CD4-positive, alpha-beta T cell treated with Interleukin-21 for 1 hour (primary cell): Measurements from ENCODE around the gene DHRS2.
"Not testable (repeated sequence)": the region's sequence is repeated elsewhere in the genome, so short reads cannot be mapped to it uniquely, and the experiment has no call there.

ENCODE experiments used
- DNase-seq: peaks from one replicate; pipeline ENCODE4 v3.0.0-alpha.2; 2020

The DHRS2 gene

DNA sequence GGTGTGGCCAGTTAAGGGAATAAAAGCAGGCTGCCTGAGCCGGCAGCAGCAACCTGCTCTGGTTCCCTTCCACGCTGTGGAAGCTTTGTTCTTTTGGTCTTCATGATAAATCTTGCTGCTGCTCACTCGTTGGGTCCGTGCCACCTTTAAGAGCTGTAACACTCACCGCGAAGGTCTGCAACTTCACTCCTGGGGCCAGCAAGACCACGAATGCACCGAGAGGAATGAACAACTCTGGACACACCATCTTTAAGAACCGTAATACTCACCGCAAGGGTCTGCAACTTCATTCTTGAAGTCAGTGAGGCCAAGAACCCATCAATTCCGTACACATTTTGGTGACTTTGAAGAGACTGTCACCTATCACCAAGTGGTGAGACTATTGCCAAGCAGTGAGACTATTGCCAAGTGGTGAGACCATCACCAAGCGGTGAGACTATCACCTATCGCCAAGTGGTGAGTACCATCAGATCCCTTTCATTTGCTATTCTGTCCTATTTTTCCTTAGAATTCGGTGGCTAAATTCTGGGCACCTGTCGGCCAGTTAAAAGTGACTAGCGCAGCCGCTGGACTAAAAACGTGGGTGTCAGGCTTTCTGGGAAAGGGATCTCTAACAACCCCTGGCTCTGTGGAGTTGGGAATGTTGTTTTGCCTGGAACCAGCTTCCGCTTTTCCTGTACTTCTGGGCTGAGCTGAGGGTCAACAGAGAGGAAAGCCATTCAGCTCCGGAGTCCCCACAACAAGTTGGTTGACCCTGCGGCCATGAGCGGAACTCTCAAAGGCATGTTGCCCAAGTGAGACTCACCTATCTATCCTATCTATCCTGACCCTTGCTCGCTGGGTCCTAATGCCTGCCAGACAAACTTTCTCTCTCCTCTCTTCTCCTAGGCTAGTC, at the start of gene DHRS2:
Gene DHRS2, plus strand, starts transcription at position 48 of the 895 bp plus-strand sequence. CDS start 2,501 bp downstream, outside the sequence.
- no peak for DNase-seq

- peak; percentile 83 for DNase-seq
These were observed 47.1 kb upstream of the DHRS2 start for GRCh38 chr14:23588884-23589598.

DNA sequence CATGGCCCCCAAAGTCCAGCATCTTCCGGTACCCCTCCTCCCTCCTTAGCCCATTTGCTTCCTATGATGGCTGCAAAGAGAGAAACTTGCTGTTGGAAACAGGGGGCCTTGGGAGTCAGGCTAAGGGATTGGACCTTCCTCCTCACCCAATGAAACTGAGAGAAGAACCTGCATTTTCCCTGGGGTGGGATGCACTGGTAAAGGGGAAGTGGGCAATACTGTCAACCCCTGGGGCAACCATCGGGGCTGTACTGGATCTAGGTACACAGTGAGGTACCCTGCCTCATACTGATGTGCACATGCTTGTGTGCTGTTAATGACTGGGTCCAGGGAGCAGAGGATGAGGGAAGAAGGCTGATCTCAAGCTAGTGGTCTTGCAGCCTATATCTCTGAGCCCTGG, 46.6 kb upstream of the DHRS2 start:
- DNase-seq: no peak

DNA sequence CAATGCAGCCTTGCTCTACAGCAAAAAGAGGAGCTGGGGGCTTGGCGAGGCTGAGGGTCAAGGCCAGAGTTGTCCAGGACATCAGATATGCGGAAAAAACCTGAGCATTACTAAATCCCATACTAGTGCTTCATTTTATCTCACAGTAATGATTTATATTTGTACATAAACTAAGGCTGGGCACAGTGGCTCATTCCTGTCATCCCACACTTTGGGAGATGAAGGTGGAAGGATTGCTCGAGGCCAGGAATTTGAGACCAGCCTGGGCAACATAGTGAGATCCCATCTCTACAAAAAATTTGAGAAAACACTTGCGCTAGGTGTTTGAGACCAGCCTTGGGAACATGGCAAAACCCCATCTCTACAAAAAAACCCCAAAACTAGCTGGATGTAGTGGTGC, 46.0 kb upstream of the DHRS2 start:
- DNase-seq: no peak

- not testable (repeated sequence) for DNase-seq
These were observed 42.0 kb upstream of the DHRS2 start for GRCh38 chr14:23594191-23594590.

DNA sequence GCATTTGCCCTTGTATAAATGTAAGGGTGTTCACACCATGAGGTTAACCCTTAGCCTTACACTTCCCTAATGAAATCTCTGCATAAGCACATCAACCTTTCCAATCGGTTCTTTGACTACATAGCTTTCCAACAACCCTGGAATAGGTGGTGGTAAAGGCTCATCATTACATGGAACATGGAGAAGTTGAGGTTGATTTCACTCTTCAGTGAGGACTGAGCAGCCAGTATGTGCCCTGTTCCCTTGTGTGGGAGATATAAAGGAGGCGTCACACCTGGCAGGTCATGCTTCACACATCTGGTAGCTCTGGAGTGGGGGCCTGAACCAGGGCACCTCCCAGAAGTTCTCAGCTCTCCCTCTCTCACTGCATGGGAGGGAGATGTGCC, 35.8 kb upstream of the DHRS2 start:
- no peak for DNase-seq

GRCh38 chr14:23600806-23601205, 35.4 kb upstream of the DHRS2 start:
- DNase-seq: no peak

DNA sequence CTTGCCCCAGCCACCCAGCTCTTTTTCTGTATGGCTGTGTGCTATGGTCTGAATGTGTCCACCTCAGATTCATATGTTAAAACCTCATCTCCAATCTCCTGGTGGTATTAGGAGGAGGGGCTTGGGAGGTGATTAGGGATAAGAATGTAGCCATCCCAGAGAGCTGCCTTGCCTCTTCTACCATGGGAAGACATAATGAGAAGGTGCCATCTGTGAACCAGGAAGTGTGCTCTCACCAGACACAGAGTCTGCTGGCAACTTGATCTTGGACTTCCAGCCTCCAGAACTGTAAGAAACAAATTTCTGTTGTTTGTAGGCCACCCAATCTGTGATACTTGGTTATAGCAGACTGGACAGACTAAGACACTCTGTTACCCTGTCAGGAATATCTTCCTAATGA, 34.7 kb upstream of the DHRS2 start:
- DNase-seq: no peak

GRCh38 chr14:23601845-23602180, 34.4 kb upstream of the DHRS2 start:
- no peak for DNase-seq

GRCh38 chr14:23602181-23603095, 33.7 kb upstream of the DHRS2 start:
- DNase-seq: no peak

DNA sequence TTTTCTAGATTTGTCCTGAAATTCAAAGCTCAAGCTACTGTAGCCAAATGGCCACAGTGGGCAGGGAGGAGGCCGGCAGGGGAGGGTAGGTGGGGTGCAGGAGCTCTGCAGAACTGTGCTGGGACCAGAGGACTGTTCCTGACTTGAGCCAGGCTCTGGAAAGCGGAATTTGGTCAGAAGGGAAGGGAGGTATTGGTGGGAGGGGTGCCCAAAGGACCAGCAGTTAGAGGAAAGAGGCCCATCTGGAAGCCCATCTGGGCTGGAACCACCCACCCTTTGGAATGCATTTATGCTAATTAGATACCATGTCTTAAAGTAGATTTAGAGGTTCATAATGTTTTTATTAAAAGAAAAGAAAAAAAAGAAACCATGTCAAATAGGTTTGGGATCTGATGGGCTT, 33.1 kb upstream of the DHRS2 start:
- DNase-seq: no peak

DNA sequence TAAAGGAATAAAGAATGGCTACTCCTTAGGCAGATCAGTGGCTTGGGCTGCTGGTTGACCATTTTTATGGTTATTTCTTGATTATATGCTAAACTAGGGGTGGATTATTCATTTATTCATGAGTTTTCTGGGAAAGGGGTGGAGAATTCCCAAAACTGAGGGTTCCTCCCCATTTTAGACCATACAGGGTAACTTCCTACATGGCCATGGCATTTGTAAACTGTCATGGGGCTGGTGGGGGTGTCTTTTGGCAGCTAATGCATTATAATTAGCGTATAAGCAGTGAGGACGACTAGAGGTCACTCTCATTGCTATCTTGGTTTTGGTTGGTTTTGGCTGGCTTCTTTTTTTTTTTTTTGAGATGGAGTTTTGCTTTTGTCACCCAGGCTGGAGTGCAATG, 32.0 kb upstream of the DHRS2 start:
- no peak for DNase-seq

- DNase-seq: no peak
These were observed 31.4 kb upstream of the DHRS2 start for GRCh38 chr14:23604675-23605170.

DNA sequence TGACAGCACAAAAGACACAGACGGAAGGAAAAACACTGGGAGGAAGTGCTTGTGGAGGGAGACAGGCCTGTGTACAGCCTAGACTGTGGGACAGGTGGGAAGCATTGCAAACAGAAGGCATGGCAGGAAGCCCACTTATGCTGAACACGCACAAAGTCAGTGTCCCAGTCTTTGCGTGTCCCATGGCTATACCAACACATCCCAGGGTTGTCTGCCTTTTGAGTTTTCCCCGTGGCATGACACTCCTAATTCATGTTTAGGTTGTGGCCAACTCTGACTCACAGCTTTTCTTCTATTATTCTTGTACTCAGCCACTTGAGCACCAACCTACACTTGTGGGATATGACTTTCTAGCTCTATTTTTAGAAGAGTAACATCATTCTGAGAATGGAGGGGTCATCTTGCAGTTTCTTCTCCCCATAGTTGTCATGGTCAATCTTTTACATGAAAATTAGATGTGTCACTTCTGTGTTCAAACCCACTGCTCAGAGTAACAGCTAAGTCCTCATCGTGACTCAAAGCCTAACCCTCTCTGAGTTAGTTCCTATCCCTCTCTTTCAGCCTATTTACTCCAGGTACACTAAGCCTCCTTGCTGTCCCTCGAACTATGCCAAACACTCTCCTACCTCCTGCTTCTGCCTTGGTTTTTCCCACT, 30.1 kb upstream of the DHRS2 start:
- no peak for DNase-seq

DNA sequence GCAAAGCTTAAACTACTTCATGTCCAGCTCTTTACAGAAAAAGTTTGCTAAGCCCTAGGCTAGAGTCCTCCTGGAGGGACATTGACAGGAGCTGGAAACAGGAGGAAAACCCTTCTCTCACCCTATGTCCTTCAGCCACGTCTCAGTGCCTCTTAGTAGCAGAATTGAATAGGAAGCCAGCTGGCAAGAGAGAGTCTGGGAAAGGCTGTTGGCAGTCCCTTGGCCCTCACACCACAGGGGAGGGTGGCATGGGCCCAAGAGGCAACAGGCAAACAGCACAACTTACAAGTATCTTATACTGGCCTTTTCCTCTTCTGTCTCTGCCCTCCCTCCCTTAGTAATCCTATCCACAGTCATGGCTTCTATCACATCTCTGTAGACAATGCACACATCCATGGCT, 27.7 kb upstream of the DHRS2 start:
- DNase-seq: no peak

DNA sequence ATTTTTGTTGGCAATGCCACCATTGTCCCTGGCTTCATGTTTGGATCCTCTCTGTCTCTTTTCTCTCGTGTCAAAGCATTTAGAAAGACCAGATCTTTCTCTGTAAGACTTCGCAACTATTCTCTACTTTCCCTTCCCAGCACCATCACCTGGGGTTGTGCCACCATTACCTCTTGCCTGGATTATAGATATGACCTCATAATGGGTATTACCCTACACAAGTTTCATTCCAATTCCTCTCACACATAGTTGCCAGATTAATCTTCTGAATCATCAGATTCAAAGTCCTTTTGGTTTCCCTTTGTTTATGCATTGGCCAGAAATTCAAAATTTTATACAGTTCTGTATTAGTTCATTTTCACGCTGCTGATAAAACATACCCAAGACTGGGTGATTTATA, 27.2 kb upstream of the DHRS2 start:
- no peak for DNase-seq

DNA sequence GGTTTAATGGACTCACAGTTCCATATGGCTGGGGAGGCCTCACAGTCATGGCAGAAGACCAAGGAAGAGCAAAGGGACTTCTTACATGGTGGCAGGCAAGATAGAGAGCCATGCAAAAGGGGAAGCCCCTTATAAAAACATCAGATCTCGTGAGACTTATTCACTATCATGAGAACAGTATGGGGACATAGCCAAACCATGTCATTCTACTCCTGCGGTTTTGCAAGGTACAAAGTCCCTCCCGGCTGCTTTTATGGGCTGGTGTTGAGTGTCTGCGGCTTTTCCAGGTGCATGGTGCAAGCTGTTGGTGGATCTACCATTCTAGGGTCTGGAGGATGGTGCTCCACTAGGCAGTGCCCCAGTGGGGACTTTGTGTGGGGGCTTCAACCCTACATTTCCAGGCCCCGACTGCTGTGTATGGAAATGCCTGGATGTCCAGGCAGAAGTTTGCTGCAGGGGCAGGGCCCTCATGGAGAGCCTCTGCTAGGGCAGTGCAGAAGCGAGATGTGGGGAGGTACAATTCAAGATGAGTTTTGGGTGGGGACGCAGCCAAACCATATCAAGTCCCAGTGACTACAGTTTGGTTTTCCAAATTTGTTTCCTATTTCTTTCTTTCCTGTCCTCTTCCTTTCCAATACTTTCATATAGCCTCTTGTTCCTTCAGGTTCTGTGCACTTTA, 26.6 kb upstream of the DHRS2 start:
- DNase-seq: not testable (repeated sequence)

GRCh38 chr14:23610090-23610814, 25.9 kb upstream of the DHRS2 start:
- DNase-seq: peak; percentile 37

DNA sequence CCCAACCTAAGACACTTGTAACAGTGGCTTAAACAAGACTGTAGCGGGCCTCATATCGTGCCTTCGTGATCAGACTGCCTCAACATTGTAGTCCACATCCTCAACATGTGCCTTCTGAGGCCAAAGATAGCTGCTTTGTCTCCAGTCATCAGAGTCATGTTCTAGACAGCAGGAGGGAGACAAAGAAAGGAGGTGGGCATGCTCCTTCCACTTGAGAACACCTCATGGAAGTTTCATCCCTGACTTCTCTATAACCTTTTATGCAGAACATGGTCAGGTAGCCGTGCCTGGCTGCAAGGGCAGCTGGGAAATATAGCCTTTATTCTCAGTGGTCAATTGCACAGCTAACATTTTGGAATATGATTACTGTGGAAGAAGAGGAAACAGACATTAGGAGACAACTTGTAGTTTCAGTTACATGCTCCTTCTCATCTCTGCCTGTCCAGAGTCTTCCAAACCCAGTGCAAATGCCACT, 25.3 kb upstream of the DHRS2 start:
- peak; percentile 8 for DNase-seq

GRCh38 chr14:23612354-23612732, 23.8 kb upstream of the DHRS2 start:
- no peak for DNase-seq

GRCh38 chr14:23612802-23613201, 23.4 kb upstream of the DHRS2 start:
- DNase-seq: no peak
